MM.1S (cell line): ENCODE results near the gene GYS2.

Experiments used
- DNase-seq: peaks from one replicate; pipeline ENCODE4 v3.0.0-alpha.2; 2015
- H2AFZ ChIP-seq: fragments of 300-600 bp; sonication (generic); 2 replicates; pipeline ENCODE4 v1.6.0; 2016; ENCODE audit warnings: antibody characterized with exemption, low read length
- H3F3A ChIP-seq: fragments of 300-600 bp; sonication (generic); 2 replicates; pipeline ENCODE4 v1.6.1; 2016; ENCODE audit warnings: mild to moderate bottlenecking, antibody characterized with exemption, low read length, moderate library complexity, mixed read lengths; ENCODE audit not compliant: insufficient read depth
- H3K27ac ChIP-seq: fragments of 300-600 bp; sonication (generic); 2 replicates; pipeline ENCODE4 v1.5.1; 2016; ENCODE audit warnings: mild to moderate bottlenecking, low read length
- H3K27me3 ChIP-seq: fragments of 300-600 bp; sonication (generic); replicated peaks from 2 replicates; pipeline ENCODE4 v1.6.0; 2016; ENCODE audit warnings: low read length; ENCODE audit not compliant: insufficient read depth
- H3K36me3 ChIP-seq: fragments of 300-600 bp; sonication (generic); replicated peaks from 2 replicates; pipeline ENCODE4 v1.6.1; 2016; ENCODE audit warnings: mild to moderate bottlenecking, low read length, mixed read lengths; ENCODE audit not compliant: insufficient read depth
- H3K4me1 ChIP-seq: fragments of 300-600 bp; sonication (generic); 2 replicates; pipeline ENCODE4 v1.6.1; 2016; ENCODE audit warnings: low read length, mixed read lengths
- H3K4me2 ChIP-seq: fragments of 300-600 bp; sonication (generic); 2 replicates; pipeline ENCODE4 v1.6.0; 2016; ENCODE audit warnings: low read depth, low read length
- H3K4me3 ChIP-seq: fragments of 300-600 bp; sonication (generic); 2 replicates; pipeline ENCODE4 v1.5.1; 2016; ENCODE audit warnings: low read length, mixed read lengths
- H3K79me2 ChIP-seq: fragments of 300-600 bp; sonication (generic); 2 replicates; pipeline ENCODE4 v1.6.1; 2016; ENCODE audit warnings: mixed run types, low read length, mixed read lengths
- H3K9ac ChIP-seq: fragments of 300-600 bp; sonication (generic); 2 replicates; pipeline ENCODE4 v1.6.1; 2016; ENCODE audit warnings: low read length, mixed read lengths
- H3K9me2 ChIP-seq: fragments of 300-600 bp; sonication (generic); replicated peaks from 2 replicates; pipeline ENCODE4 v1.6.1; 2016; ENCODE audit warnings: mild to moderate bottlenecking, low read length, mixed read lengths; ENCODE audit not compliant: insufficient read depth
- H3K9me3 ChIP-seq: fragments of 300-600 bp; sonication (generic); replicated peaks from 2 replicates; pipeline ENCODE4 v1.6.1; 2016; ENCODE audit warnings: mild to moderate bottlenecking, low read length, mixed read lengths; ENCODE audit not compliant: insufficient read depth
- H4K20me1 ChIP-seq: fragments of 300-600 bp; sonication (generic); 2 replicates; pipeline ENCODE4 v1.6.1; 2016; ENCODE audit warnings: mild to moderate bottlenecking, low read length, moderate library complexity, mixed read lengths; ENCODE audit not compliant: insufficient read depth
- EZH2 ChIP-seq: fragments of 300-600 bp; sonication (generic); optimal IDR thresholded peaks from 2 replicates; pipeline ENCODE3; 2017; ENCODE audit warnings: low read depth, mild to moderate bottlenecking, antibody characterized with exemption, low read length, mixed read lengths
- EZH2phosphoT487 ChIP-seq: fragments of 300-600 bp; sonication (generic); IDR thresholded peaks from 2 replicates; pipeline ENCODE4 v1.6.1; 2018; ENCODE audit warnings: antibody characterized with exemption, low read length
- TF ChIP-seq, protein P1 (sequence below): fragments of 300-600 bp; sonication (generic); IDR thresholded peaks from 2 replicates; pipeline ENCODE4 v1.5.1; 2016; ENCODE audit warnings: antibody characterized with exemption, low read length, mixed read lengths

Gene GYS2

DNA sequence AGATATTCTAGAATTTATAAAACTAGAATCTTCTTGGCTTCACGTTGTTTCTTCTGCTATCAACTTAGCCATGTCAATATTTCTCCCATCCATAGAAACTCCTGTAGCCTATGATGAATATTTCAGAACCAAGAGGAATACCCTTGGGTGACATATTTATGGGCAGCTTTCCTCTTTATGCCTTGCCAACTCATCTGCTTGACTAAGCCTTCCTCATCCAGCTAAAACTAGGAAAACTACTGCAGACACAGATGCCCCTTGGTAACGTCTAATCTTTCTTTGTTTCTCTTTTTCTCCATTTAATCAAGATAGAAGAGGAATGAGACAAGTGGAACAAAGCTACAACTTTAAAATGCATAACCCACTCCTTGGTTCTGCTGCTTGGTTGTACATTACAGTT, 96.8 kb downstream of the GYS2 start:
- Histone ChIP-seq H2AFZ (no peak overlapping the region), H3K36me3 (peaks cover 6% of the 10 kb centered on the region; the same call in 1 of the 2 replicates), H3F3A (peaks cover 9% of the 10 kb centered on the region; the same call in 1 of the 2 replicates), H3K4me1 (peaks cover 30% of the 10 kb centered on the region), H4K20me1 (no peaks in the 10 kb centered on the region), H3K27me3 (no peaks in the 10 kb centered on the region), H3K4me3 (no peak overlapping the region), H3K79me2 (peaks cover 78% of the 10 kb centered on the region), H3K27ac (no peak overlapping the region), H3K9ac (no peak overlapping the region), H3K9me3 (no peaks in the 10 kb centered on the region), H3K9me2 (no peaks in the 10 kb centered on the region), H3K4me2 (no peak overlapping the region)
- TF ChIP-seq, protein P1, sequence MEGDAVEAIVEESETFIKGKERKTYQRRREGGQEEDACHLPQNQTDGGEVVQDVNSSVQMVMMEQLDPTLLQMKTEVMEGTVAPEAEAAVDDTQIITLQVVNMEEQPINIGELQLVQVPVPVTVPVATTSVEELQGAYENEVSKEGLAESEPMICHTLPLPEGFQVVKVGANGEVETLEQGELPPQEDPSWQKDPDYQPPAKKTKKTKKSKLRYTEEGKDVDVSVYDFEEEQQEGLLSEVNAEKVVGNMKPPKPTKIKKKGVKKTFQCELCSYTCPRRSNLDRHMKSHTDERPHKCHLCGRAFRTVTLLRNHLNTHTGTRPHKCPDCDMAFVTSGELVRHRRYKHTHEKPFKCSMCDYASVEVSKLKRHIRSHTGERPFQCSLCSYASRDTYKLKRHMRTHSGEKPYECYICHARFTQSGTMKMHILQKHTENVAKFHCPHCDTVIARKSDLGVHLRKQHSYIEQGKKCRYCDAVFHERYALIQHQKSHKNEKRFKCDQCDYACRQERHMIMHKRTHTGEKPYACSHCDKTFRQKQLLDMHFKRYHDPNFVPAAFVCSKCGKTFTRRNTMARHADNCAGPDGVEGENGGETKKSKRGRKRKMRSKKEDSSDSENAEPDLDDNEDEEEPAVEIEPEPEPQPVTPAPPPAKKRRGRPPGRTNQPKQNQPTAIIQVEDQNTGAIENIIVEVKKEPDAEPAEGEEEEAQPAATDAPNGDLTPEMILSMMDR, result no peak
- no peak for TF ChIP-seq EZH2phosphoT487
- no peak for TF ChIP-seq EZH2
- no peak for DNase-seq

DNA sequence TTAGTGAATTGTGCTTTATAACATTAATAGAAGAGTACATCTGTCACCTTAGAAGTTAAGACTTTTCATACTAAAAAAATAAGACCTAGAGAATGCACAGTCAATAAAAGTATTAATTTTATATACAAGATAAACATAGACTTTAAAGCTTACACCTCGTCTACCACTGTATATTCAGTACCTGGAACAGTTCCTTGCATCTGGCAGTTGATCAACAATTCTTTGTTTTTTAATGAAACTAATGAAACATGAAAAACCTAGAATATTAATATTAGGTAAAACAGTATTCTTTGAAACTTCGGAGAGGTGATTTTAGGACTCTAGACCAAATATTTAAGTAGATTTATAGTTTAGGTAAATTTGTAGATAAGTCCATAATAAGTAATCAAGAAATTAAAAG, 98.8 kb downstream of the GYS2 start:
- no peak overlapping the region for H3K4me2 ChIP-seq
- no peak overlapping the region for H3K9ac ChIP-seq
- H3K4me3 ChIP-seq, result no peak overlapping the region
- H3K27ac ChIP-seq, result no peak overlapping the region
- H3K79me2 ChIP-seq, result peaks cover 84% of the 10 kb centered on the region
- no peak for TF ChIP-seq EZH2phosphoT487
- TF ChIP-seq EZH2, result no peak
- TF ChIP-seq, protein P1, result no peak
- H3F3A ChIP-seq, result peaks cover 14% of the 10 kb centered on the region; the same call in 1 of the 2 replicates
- peaks cover 3% of the 10 kb centered on the region; the same call in 1 of the 2 replicates for H3K36me3 ChIP-seq
- H4K20me1 ChIP-seq, result no peaks in the 10 kb centered on the region
- H3K9me3 ChIP-seq, result no peaks in the 10 kb centered on the region
- no peaks in the 10 kb centered on the region for H3K9me2 ChIP-seq
- no peaks in the 10 kb centered on the region for H3K27me3 ChIP-seq
- peaks cover 34% of the 10 kb centered on the region for H3K4me1 ChIP-seq
- no peak overlapping the region for H2AFZ ChIP-seq
- no peak for DNase-seq

DNA sequence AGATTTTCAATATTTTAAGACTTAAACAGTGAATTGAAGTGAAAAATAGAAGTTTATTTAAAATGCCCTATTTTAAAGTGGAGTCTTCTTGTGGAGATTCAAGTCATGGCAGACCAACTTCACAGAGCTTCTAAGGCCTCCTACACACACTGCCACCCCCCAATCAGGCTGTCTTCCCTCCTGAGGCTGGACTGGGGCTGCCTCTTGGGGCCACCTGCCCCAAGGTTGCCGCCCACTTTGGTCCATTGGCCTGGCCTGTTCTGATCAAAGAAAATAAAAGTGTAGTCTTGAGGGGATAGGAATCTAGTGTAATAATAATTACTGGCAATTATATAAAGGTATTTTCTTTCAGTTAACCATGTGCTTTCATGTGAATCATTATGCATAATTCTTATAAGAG, 101.8 kb downstream of the GYS2 start:
- Histone ChIP-seq H3K4me1 (peaks cover 30% of the 10 kb centered on the region), H3K9me2 (no peaks in the 10 kb centered on the region), H2AFZ (no peak overlapping the region), H3K36me3 (no peaks in the 10 kb centered on the region; the same call in 1 of the 2 replicates), H3K27me3 (no peaks in the 10 kb centered on the region), H3K79me2 (peaks cover 91% of the 10 kb centered on the region), H3K9me3 (no peaks in the 10 kb centered on the region), H3K27ac (no peak overlapping the region), H3F3A (peaks cover 7% of the 10 kb centered on the region; the same call in 1 of the 2 replicates), H4K20me1 (no peaks in the 10 kb centered on the region), H3K4me2 (peak overlapping the region; percentile 96), H3K4me3 (peak overlapping the region; percentile 97), H3K9ac (peak overlapping the region; percentile 98; the same call in 1 of the 2 replicates)
- DNase-seq, result no peak
- TF ChIP-seq EZH2, result no peak

DNA sequence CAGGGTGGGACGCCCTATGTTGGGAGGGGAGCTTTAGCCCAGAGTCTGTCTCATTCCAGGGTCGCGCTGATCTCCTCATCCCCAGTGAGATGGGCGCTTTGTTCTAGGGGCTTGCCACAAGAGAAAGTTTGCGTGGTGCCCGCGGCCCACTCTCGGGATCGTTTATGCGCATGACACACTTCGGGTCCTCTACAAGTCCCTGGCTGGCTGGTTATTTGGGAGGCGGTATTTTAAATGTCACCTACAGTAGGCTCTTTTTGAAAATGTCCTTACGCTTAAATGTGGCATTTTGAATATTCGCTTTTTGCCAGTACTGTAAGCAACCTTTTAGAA, 102.5 kb downstream of the GYS2 start:
- Histone ChIP-seq H2AFZ (peak overlapping the region; percentile 98), H3K27me3 (no peaks in the 10 kb centered on the region), H3K4me3 (peak overlapping the region; percentile 97), H3K27ac (peak overlapping the region; percentile 69; the same call in 1 of the 2 replicates), H3K79me2 (peaks cover 87% of the 10 kb centered on the region), H4K20me1 (no peaks in the 10 kb centered on the region), H3K4me1 (peaks cover 30% of the 10 kb centered on the region), H3K9ac (peak overlapping the region; percentile 98), H3K36me3 (no peaks in the 10 kb centered on the region; the same call in 1 of the 2 replicates), H3K4me2 (peak overlapping the region; percentile 96), H3K9me2 (no peaks in the 10 kb centered on the region), H3K9me3 (no peaks in the 10 kb centered on the region), H3F3A (peaks cover 7% of the 10 kb centered on the region; the same call in 1 of the 2 replicates)
- no peak for TF ChIP-seq EZH2
- no peak for TF ChIP-seq EZH2phosphoT487
- TF ChIP-seq, protein P1, result no peak
- DNase-seq, result peak; percentile 30
